PC-3 (cell line): ENCODE results near the gene COL9A2. TPM values are rescaled to one million over a fixed set of nuclear protein-coding genes. Genes with fewer than 3 reads are reported as not detected.

Experiments
- ATAC-seq: fragments of 200-7000 bp; cut with Tn5 transposase; 2 replicates; pipeline ENCODE4 v1.9.1; 2020; ENCODE audit warnings: mild to moderate bottlenecking, moderate library complexity
- BruUV-seq: library from RNA; stranded (reverse); fragments of 400-500 nt; replicated peaks from 2 replicates; lab custom pipeline; 2021; lab: Mats Ljungman, UMichigan
- CTCF ChIA-PET: fragments of 300-600 bp; sonication (Branson Sonifier 250); formaldehyde crosslinking; loops from one replicate; lab custom pipeline; 2022; ENCODE audit warnings: antibody characterized with exemption; lab: Charles Lee
- POLR2A ChIA-PET: fragments of 300-600 bp; sonication (Branson Sonifier 250); formaldehyde crosslinking; loops from one replicate; lab custom pipeline; 2022; ENCODE audit warnings: antibody characterized with exemption; ENCODE audit not compliant: unreplicated experiment; lab: Charles Lee
- DNase-seq: peaks from one replicate; pipeline ENCODE4 v3.0.0-alpha.2; 2015
- H2AFZ ChIP-seq: fragments of 300-600 bp; sonication (generic); 2 replicates; pipeline ENCODE4 v1.6.0; 2016; ENCODE audit warnings: antibody characterized with exemption, low read length
- H3F3A ChIP-seq: fragments of 300-600 bp; sonication (generic); one replicate; pipeline ENCODE4 v1.6.0; 2017; ENCODE audit warnings: antibody characterized with exemption, low read length, control low read depth, mild to moderate bottlenecking; ENCODE audit not compliant: unreplicated experiment
- H3K27ac ChIP-seq: fragments of 300-600 bp; sonication (generic); 2 replicates; pipeline ENCODE4 v1.5.1; 2016; ENCODE audit warnings: mild to moderate bottlenecking, low read length
- H3K27me3 ChIP-seq: fragments of 300-600 bp; sonication (generic); 2 replicates; pipeline ENCODE4 v1.6.1; 2016; ENCODE audit warnings: low read length, mixed read lengths
- H3K36me3 ChIP-seq: fragments of 300-600 bp; sonication (generic); 2 replicates; pipeline ENCODE4 v1.6.1; 2016; ENCODE audit warnings: low read depth, mixed run types, low read length, mixed read lengths
- H3K4me1 ChIP-seq: fragments of 300-600 bp; sonication (generic); 2 replicates; pipeline ENCODE4 v1.5.1; 2016; ENCODE audit warnings: low read length; ENCODE audit not compliant: insufficient read depth
- H3K4me2 ChIP-seq: fragments of 300-600 bp; sonication (generic); 2 replicates; pipeline ENCODE4 v1.6.0; 2016; ENCODE audit warnings: low read length
- H3K4me3 ChIP-seq: fragments of 300-600 bp; sonication (generic); 2 replicates; pipeline ENCODE4 v1.5.1; 2016; ENCODE audit warnings: mild to moderate bottlenecking, low read length, mixed read lengths
- H3K79me2 ChIP-seq: fragments of 300-600 bp; sonication (generic); 2 replicates; pipeline ENCODE4 v1.6.1; 2017; ENCODE audit warnings: low read length, mixed read lengths
- H3K9ac ChIP-seq: fragments of 300-600 bp; sonication (generic); 2 replicates; pipeline ENCODE4 v1.6.0; 2016; ENCODE audit warnings: mild to moderate bottlenecking, low read length
- H3K9me2 ChIP-seq: fragments of 300-600 bp; sonication (generic); replicated peaks from 2 replicates; pipeline ENCODE4 v1.6.1; 2016; ENCODE audit warnings: mixed run types, low read length, mixed read lengths
- H3K9me3 ChIP-seq: fragments of 300-600 bp; sonication (generic); 2 replicates; pipeline ENCODE4 v1.6.1; 2016; ENCODE audit warnings: low read length, mixed read lengths
- H4K20me1 ChIP-seq: fragments of 300-600 bp; sonication (generic); 2 replicates; pipeline ENCODE4 v1.6.1; 2016; ENCODE audit warnings: low read length, mixed read lengths
- CTCF ChIP-seq: fragments of 300-600 bp; sonication (generic); conservative IDR thresholded peaks from 2 replicates; pipeline ENCODE4 v1.5.1; 2017; ENCODE audit warnings: antibody characterized with exemption, low read depth, mild to moderate bottlenecking, low read length
- EZH2 ChIP-seq: fragments of 300-600 bp; sonication (generic); IDR thresholded peaks from one replicate; pipeline ENCODE4 v1.6.1; 2017; ENCODE audit warnings: antibody characterized with exemption, mild to moderate bottlenecking, low read length; ENCODE audit not compliant: unreplicated experiment
- EZH2phosphoT487 ChIP-seq: fragments of 300-600 bp; sonication (generic); IDR thresholded peaks from 2 replicates; pipeline ENCODE4 v1.6.1; 2018; ENCODE audit warnings: mild to moderate bottlenecking, antibody characterized with exemption, low read length, borderline replicate concordance
- intact Hi-C: fragments of 100-400 bp; cut with micrococcal nuclease; formaldehyde crosslinking; loops from 2 replicates; pipeline ENCODE4 v1.9.0; 2023
- total RNA-seq: library from RNA; depleted of rRNA; stranded (reverse); fragments of >200 nt; gene quantifications from 2 replicates; pipeline ENCODE4 v1.2.3, GENCODE V29; 2014

Gene COL9A2
- total RNA-seq, 1 experiment from 2014 or later = 4.4 TPM

GRCh38 chr1:40303790-40304189, 13.3 kb downstream of the COL9A2 start:
- Histone ChIP-seq H4K20me1 (no peaks in the 10 kb centered on the region), H3K4me2 (no peak overlapping the region), H3K79me2 (no peaks in the 10 kb centered on the region), H3K36me3 (no peaks in the 10 kb centered on the region), H3K9ac (no peak overlapping the region), H3K9me3 (no peaks in the 10 kb centered on the region), H3K9me2 (no peaks in the 10 kb centered on the region), H2AFZ (no peak overlapping the region), H3K4me1 (peaks cover 7% of the 10 kb centered on the region; the same call in 1 of the 2 replicates), H3K27me3 (no peaks in the 10 kb centered on the region), H3K4me3 (no peak overlapping the region), H3K27ac (no peak overlapping the region), H3F3A (no peaks in the 10 kb centered on the region)
- ATAC-seq (no peak), DNase-seq (no peak)
- TF ChIP-seq EZH2 (no peak), EZH2phosphoT487 (no peak), CTCF (no peak)
- ChIA-PET CTCF (no interaction called here), POLR2A (no interaction called here)
- intact Hi-C loops = loop anchor here (2.0 kb wide), 1 partner anchor 151 kb away; no protein-coding TSS in a partner anchor
- BruUV-seq = no TSS peak

- no peak for ATAC-seq
- no peaks in the 10 kb centered on the region for H3K9me2 ChIP-seq
- no peak for TF ChIP-seq CTCF
- no peak for TF ChIP-seq EZH2phosphoT487
- TF ChIP-seq EZH2 = no peak
- no peaks in the 10 kb centered on the region for H3K79me2 ChIP-seq
- H3K9ac ChIP-seq = no peak overlapping the region
- H3K4me2 ChIP-seq = no peak overlapping the region
- no peak for DNase-seq
- H3K9me3 ChIP-seq = no peaks in the 10 kb centered on the region
- no peaks in the 10 kb centered on the region for H3K36me3 ChIP-seq
- no peak overlapping the region for H2AFZ ChIP-seq
- no TSS peak for BruUV-seq
- no peak overlapping the region for H3K27ac ChIP-seq
- POLR2A ChIA-PET = no interaction called here
- H3F3A ChIP-seq = no peaks in the 10 kb centered on the region
- H3K4me1 ChIP-seq = peaks cover 7% of the 10 kb centered on the region; the same call in 1 of the 2 replicates
- no peak overlapping the region for H3K4me3 ChIP-seq
- no peaks in the 10 kb centered on the region for H3K27me3 ChIP-seq
- intact Hi-C loops = no loop called here
- CTCF ChIA-PET = no interaction called here
- H4K20me1 ChIP-seq = no peaks in the 10 kb centered on the region
Measured at GRCh38 chr1:40303051-40303771, 13.9 kb downstream of the COL9A2 start.

GRCh38 chr1:40302475-40302874, 14.6 kb downstream of the COL9A2 start:
- no peak overlapping the region for H3K9ac ChIP-seq
- no peaks in the 10 kb centered on the region for H4K20me1 ChIP-seq
- POLR2A ChIA-PET = no interaction called here
- no peaks in the 10 kb centered on the region for H3K27me3 ChIP-seq
- no peaks in the 10 kb centered on the region for H3K9me2 ChIP-seq
- H3K4me2 ChIP-seq = no peak overlapping the region
- intact Hi-C loops = no loop called here
- H3F3A ChIP-seq = no peaks in the 10 kb centered on the region
- TF ChIP-seq EZH2phosphoT487 = no peak
- TF ChIP-seq EZH2 = no peak
- no peak for TF ChIP-seq CTCF
- H3K79me2 ChIP-seq = no peaks in the 10 kb centered on the region
- no TSS peak for BruUV-seq
- H2AFZ ChIP-seq = no peak overlapping the region
- H3K4me1 ChIP-seq = peaks cover 7% of the 10 kb centered on the region; the same call in 1 of the 2 replicates
- H3K4me3 ChIP-seq = no peak overlapping the region
- no peak overlapping the region for H3K27ac ChIP-seq
- no peaks in the 10 kb centered on the region for H3K36me3 ChIP-seq
- ATAC-seq (no peak), DNase-seq (no peak)
- CTCF ChIA-PET = no interaction called here
- H3K9me3 ChIP-seq = no peaks in the 10 kb centered on the region
